Heart right ventricle (tissue), 16 donors: Measurements from ENCODE around the gene ABLIM1. TPM values are rescaled to one million over a fixed set of nuclear protein-coding genes. Genes with fewer than 3 reads are reported as not detected.

Source experiments
- ATAC-seq, 8 donors: fragments of 200-7000 bp; cut with Tn5 transposase; one replicate each; pipeline ENCODE4 v1.9.1; 2020; ENCODE audit warnings: mild to moderate bottlenecking in 8 of 8, moderate library complexity in 8 of 8, moderate number of reproducible peaks in 1 of 8
- DNase-seq, 2 donors: peaks; one replicate each; pipeline ENCODE4 v3.0.0-alpha.2; 2020
- H3K27ac ChIP-seq, 10 donors: fragments of 200-600 bp; sonication (generic) in 2 of 10; one replicate each; pipeline versions ENCODE4 v1.5.0 to v1.8.0; 2020 to 2022; ENCODE audit warnings: mild to moderate bottlenecking in 3 of 10
- H3K27me3 ChIP-seq, 7 donors: fragments of 200-600 bp; one replicate each; pipeline ENCODE4 v1.8.0; 2021 to 2022; ENCODE audit warnings: mild to moderate bottlenecking in 2 of 7
- H3K36me3 ChIP-seq, 9 donors: fragments of 200-600 bp; sonication (generic) in 1 of 9; one replicate each; pipeline versions ENCODE4 v1.5.0 to v1.8.0; 2020 to 2022; ENCODE audit warnings: mild to moderate bottlenecking in 2 of 9
- H3K4me1 ChIP-seq, 9 donors: fragments of 200-600 bp; sonication (generic) in 1 of 9; one replicate each; pipeline versions ENCODE4 v1.5.0 to v1.8.0; 2020 to 2022; ENCODE audit warnings: mild to moderate bottlenecking in 4 of 9
- H3K4me3 ChIP-seq, 10 donors: fragments of 200-600 bp; sonication (generic) in 2 of 10; one replicate each; pipeline versions ENCODE4 v1.5.0 to v1.8.0; 2020 to 2022; ENCODE audit warnings: mild to moderate bottlenecking in 7 of 10, moderate library complexity in 2 of 10
- H3K9me3 ChIP-seq, 11 donors: fragments of 200-600 bp in 10 of 11; sonication (generic) in 2 of 11; one replicate each; pipeline versions ENCODE4 v1.5.0 to v1.8.0; 2013 to 2022; ENCODE audit warnings: mild to moderate bottlenecking in 2 of 11, control low read depth in 1 of 11, moderate library complexity in 1 of 11
- CTCF ChIP-seq, 9 donors: fragments of 200-600 bp; sonication (generic) in 2 of 9; IDR thresholded peaks; one replicate each; pipeline versions ENCODE4 v1.5.0 to v1.8.0; 2021 to 2022; ENCODE audit warnings: antibody characterized with exemption in 9 of 9, mild to moderate bottlenecking in 5 of 9, moderate library complexity in 1 of 9
- WGBS, 2 donors: extraction: QIAGEN DNeasy Blood & Tissue Kit; methylation state at CpG; one replicate each; pipeline ENCODE4 v1.1.7; 2013; ENCODE audit warnings: inconsistent platforms in 1 of 2; 5-methylcytosine and 5-hydroxymethylcytosine counted together
- intact Hi-C, 10 donors: fragments of 100-400 bp; cut with DNase I; formaldehyde crosslinking; loops; one replicate each; pipeline versions ENCODE4 v1.11.1 to v1.14.2; 2022
- polyA plus RNA-seq, 2 donors: library from polyadenylated mRNA; stranded (reverse); fragments of 200-250 nt; gene quantifications; one replicate each; pipeline ENCODE4 v1.2.3, GENCODE V29; 2013
- total RNA-seq, 10 donors: library from RNA; stranded (reverse); fragmentation: NEBNext Ultra II Directional in 3 of 10; extraction: Animal tissue kit (Norgen Biotek cat#: 25700) in 3 of 10; gene quantifications; one replicate each; pipeline versions ENCODE4 v1.2.1 to v1.2.4, GENCODE V29; 2021 to 2023
- donor health status: Arrhythmogenic right ventricular cardiomyopathy.
- donor health status: ischemic (EF 13 %, LVEDD 7.1; RV severe dilation, severe dysfunction).
- donor health status: healthy with polysubstance abuse.
- donor health status: DM: no; HTN: yes; CAD: no.
- donor health status: DM: no; HTN: no; CAD: no.
- donor health status: ischemic (EF 25% LVEDD 6.9; RV normal size, moderate dysfunction).
- donor health status: ischemic (EF 25% LVEDD 5.7; RV mildly dilated, moderate dysfunction).
- donor health status: healthy.
- donor health status: DM: yes; HTN: yes; CAD: no.
- donor health status: Ischemic cardiomyopathy.
- donor health status: ischemic (EF 35%, LVEDD 5.7; RV mildly dilated, moderate dysfunction).
- donor health status: nonischemic (EF 11% LVEDD 7.7; RV severe dilation, severe dysfunction).
- donor health status: DM: yes; HTN: yes; CAD: no.
- donor health status: PGD.
- donor health status: ischemic (EF 29% LVEDD 5.4; RV normal size, mild dysfunction).
- donor health status: nonischemic (EF 23%, LVEDD 6.1; RV moderate dilation, normal function).

Gene ABLIM1
- total and polyA plus RNA-seq, 12 donors, result 119 to 816 (median 600) TPM

DNA sequence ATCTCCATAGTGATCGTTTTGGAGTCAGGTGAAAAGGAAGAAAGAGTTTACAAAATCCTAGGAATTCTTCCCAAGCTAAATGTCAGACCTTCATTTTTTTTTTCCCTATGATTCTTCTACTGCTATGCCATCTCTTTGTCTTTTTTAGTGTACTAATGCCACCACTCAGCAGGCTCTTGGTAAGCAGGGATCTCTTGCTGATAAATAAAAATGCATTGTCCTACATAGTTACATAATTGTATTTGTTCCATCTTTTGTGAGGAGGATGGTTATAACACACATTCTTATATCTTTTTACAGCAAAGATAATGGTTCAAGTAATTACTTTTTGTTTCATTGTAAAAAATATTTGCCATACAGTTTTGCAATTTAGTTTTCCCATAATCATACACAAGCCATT, 217.0 kb downstream of the ABLIM1 start:
- Histone ChIP-seq H3K4me3 (no peak overlapping the region), H3K4me1 (peaks cover 0 to 3% (median 0%) of the 10 kb centered on the region in 9 donors), H3K36me3 (peaks cover 4 to 99% (median 83%) of the 10 kb centered on the region in 9 donors), H3K27ac (no peak overlapping the region), H3K27me3 (no peaks in the 10 kb centered on the region), H3K9me3 (no peaks in the 10 kb centered on the region)
- WGBS, 2 donors, result 88 to 91% methylated on average over 1 of the region's 1 CpG
- DNase-seq, result no peak
- ATAC-seq, result no peak
- TF ChIP-seq CTCF (IDR thresholded peaks at IDR 0.05), result no peak
- intact Hi-C loops, result no loop called here

- peaks cover 4 to 99% (median 85%) of the 10 kb centered on the region in 9 donors for H3K36me3 ChIP-seq
- TF ChIP-seq CTCF (IDR thresholded peaks at IDR 0.05), result peak in 8 of 9 donors; percentile 8 to 56 (median 45)
- intact Hi-C loops, result loop anchor here in 6 of 10 donors (5.0 to 10.0 kb wide), 2 partner anchors 133 to 135 kb away; no protein-coding TSS in a partner anchor
- WGBS, 2 donors, result 83 to 88% methylated on average over 9 of the region's 9 CpGs
- H3K27ac ChIP-seq, result no peak overlapping the region
- H3K9me3 ChIP-seq, result no peaks in the 10 kb centered on the region
- no peaks in the 10 kb centered on the region for H3K4me1 ChIP-seq
- H3K27me3 ChIP-seq, result no peaks in the 10 kb centered on the region
- H3K4me3 ChIP-seq, result no peak overlapping the region
- ATAC-seq (no peak), DNase-seq (no peak)
Observed at GRCh38 chr10:114437473-114438292, 220.4 kb downstream of the ABLIM1 start.

DNA sequence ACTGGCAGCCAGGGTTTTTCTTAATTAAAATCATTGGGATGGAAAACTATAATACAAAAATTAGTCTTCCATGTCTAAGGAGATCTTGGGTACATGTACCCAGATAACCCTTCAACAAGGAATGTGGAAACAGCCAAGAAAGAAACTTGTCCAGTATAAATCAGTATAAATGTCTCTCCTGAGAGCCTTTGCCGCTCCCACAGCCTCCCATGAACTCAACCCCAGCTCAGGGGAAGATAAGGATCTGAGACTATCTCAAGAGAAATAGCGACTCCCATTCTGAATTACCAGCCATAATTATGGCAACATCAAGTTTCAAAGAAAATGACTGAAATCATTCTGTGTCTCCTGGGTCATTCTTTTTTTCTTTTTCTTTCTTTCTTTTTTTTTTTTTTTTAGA, 221.1 kb downstream of the ABLIM1 start:
- intact Hi-C loops, result loop anchor here in 6 of 10 donors (5.0 to 10.0 kb wide), 2 partner anchors 132 to 135 kb away; no protein-coding TSS in a partner anchor
- ATAC-seq (no peak), DNase-seq (no peak)
- H3K4me1 ChIP-seq, result no peaks in the 10 kb centered on the region
- H3K9me3 ChIP-seq, result no peaks in the 10 kb centered on the region
- H3K27ac ChIP-seq, result no peak overlapping the region
- WGBS, 2 donors, result 85 to 86% methylated on average over 2 of the region's 2 CpGs
- TF ChIP-seq CTCF (IDR thresholded peaks at IDR 0.05), result no peak
- H3K36me3 ChIP-seq, result peaks cover 4 to 99% (median 77%) of the 10 kb centered on the region in 9 donors
- H3K27me3 ChIP-seq, result no peaks in the 10 kb centered on the region
- H3K4me3 ChIP-seq, result no peak overlapping the region

DNA sequence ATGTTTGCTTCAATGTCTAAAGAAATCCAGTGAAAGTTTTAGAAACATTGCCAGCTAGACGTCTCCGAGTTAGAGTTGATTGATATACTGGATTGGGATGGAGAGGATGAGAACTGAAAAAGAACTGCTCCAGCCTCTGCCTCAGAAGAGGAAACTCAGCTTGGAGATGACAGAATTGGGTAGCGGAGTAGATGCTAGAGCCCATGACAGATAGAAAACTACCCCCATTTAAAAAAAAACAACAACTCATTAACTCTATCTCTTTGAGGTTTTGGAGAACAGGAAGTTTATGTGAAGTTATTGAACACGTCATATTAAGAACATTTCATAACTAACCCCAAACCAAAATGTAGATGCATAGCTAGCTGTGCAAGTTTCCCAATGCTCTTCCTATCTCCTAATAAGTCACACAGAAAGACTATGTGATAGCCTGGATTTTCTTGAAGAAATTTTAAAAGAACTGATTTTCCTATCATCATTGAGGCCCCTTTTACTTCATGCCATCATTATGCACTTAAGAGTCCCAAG, 225.4 kb downstream of the ABLIM1 start:
- Histone ChIP-seq H3K27ac (no peak overlapping the region), H3K4me3 (no peak overlapping the region), H3K36me3 (peaks cover 0 to 77% (median 46%) of the 10 kb centered on the region in 9 donors), H3K27me3 (no peaks in the 10 kb centered on the region), H3K9me3 (no peaks in the 10 kb centered on the region), H3K4me1 (peaks cover 0 to 9% (median 4%) of the 10 kb centered on the region in 9 donors)
- no peak for DNase-seq
- no peak for TF ChIP-seq CTCF (IDR thresholded peaks at IDR 0.05)
- intact Hi-C loops, result loop anchor here in 2 of 10 donors (10.0 kb wide), 1 partner anchor 128 kb away; no protein-coding TSS in a partner anchor
- 79 to 83% methylated on average over 4 of the region's 4 CpGs for WGBS, 2 donors
- no peak for ATAC-seq
